Keratinocyte (primary cell): ENCODE measurements around the gene FRAS1. TPM values are rescaled to one million over a fixed set of nuclear protein-coding genes. Genes with fewer than 3 reads are reported as not detected.

ENCODE experiments used
- DNase-seq: peaks from one replicate; pipeline ENCODE4 v3.0.0-alpha.2; 2011; ENCODE audit warnings: low read depth, missing footprints, low spot score
- FAIRE-seq: peaks from 2 replicates; lab custom pipeline; 2011; peaks lifted over from hg19 to GRCh38; lab: Jason Lieb, UNC
- H2AFZ ChIP-seq: 2 replicates; pipeline ENCODE4 v1.6.0; 2012; ENCODE audit warnings: low read length, control low read depth, inconsistent platforms; ENCODE audit not compliant: control insufficient read depth
- H3K27ac ChIP-seq: 2 replicates; pipeline ENCODE4 v1.5.1; 2011; ENCODE audit warnings: low read length; ENCODE audit not compliant: control insufficient read depth, insufficient read depth
- H3K27me3 ChIP-seq: 3 replicates; pipeline ENCODE4 v1.6.0; 2011; ENCODE audit warnings: low read length; ENCODE audit not compliant: control insufficient read depth, insufficient read depth; ENCODE audit errors: extremely low read depth
- H3K36me3 ChIP-seq, 2 experiments: 2 replicates in 1 of 2; 3 replicates in 1 of 2; pipeline ENCODE4 v1.5.1; 2011; ENCODE audit warnings: low read length in 2 of 2, mild to moderate bottlenecking in 1 of 2; ENCODE audit not compliant: control insufficient read depth in 2 of 2, insufficient read depth in 2 of 2; ENCODE audit errors: extremely low read depth in 1 of 2
- H3K4me1 ChIP-seq: 3 replicates; pipeline ENCODE4 v1.5.1; 2011; ENCODE audit warnings: low read length; ENCODE audit not compliant: control insufficient read depth, insufficient read depth; ENCODE audit errors: extremely low read depth
- H3K4me2 ChIP-seq: 3 replicates; pipeline ENCODE4 v1.6.0; 2011; ENCODE audit warnings: low read depth, low read length; ENCODE audit not compliant: control insufficient read depth, insufficient read depth; ENCODE audit errors: extremely low read depth
- H3K4me3 ChIP-seq, 3 experiments: fragments of 200-600 bp in 1 of 3; sonication (generic) in 1 of 3; 2 replicates in 2 of 3; 3 replicates in 1 of 3; pipeline ENCODE4 v1.5.1; 2011 to 2016; ENCODE audit warnings: low read length in 3 of 3, mild to moderate bottlenecking in 3 of 3, control low read depth in 2 of 3, inconsistent platforms in 1 of 3, low read depth in 1 of 3, mixed read lengths in 1 of 3, mixed run types in 1 of 3, moderate library complexity in 1 of 3; ENCODE audit not compliant: control insufficient read depth in 2 of 3, insufficient read depth in 2 of 3; ENCODE audit errors: extremely low read depth in 1 of 3
- H3K79me2 ChIP-seq: 2 replicates; pipeline ENCODE4 v1.6.0; 2012; ENCODE audit warnings: low read length; ENCODE audit not compliant: control insufficient read depth, insufficient read depth
- H3K9ac ChIP-seq: 3 replicates; pipeline ENCODE4 v1.6.0; 2011; ENCODE audit warnings: low read length; ENCODE audit not compliant: control insufficient read depth, insufficient read depth; ENCODE audit errors: extremely low read depth
- H3K9me1 ChIP-seq: 3 replicates; pipeline ENCODE4 v1.6.0; 2011; ENCODE audit warnings: low read length; ENCODE audit not compliant: control insufficient read depth, insufficient read depth; ENCODE audit errors: extremely low read depth
- H3K9me3 ChIP-seq: 2 replicates; pipeline ENCODE4 v1.5.1; 2012; ENCODE audit warnings: low read depth, low read length; ENCODE audit not compliant: control insufficient read depth
- H4K20me1 ChIP-seq: 3 replicates; pipeline ENCODE4 v1.6.0; 2011; ENCODE audit warnings: low read length; ENCODE audit not compliant: control insufficient read depth, insufficient read depth; ENCODE audit errors: extremely low read depth
- CTCF ChIP-seq, 3 experiments: IDR thresholded peaks in 1 of 3; conservative IDR thresholded peaks in 1 of 3; optimal IDR thresholded peaks in 1 of 3; 2 replicates in 2 of 3; 3 replicates in 1 of 3; pipeline versions ENCODE3 to v1.5.1; 2011; ENCODE audit warnings: low read length in 3 of 3, mild to moderate bottlenecking in 3 of 3, moderate library complexity in 2 of 3, control low read depth in 1 of 3, inconsistent platforms in 1 of 3; ENCODE audit not compliant: insufficient read depth in 2 of 3; ENCODE audit errors: extremely low read depth in 1 of 3
- EZH2 ChIP-seq: IDR thresholded peaks from one replicate; pipeline ENCODE4 v1.6.1; 2012; ENCODE audit warnings: inconsistent platforms, mild to moderate bottlenecking, low read length, moderate library complexity
- dilution Hi-C: fragments of 300-500 bp; cut with MboI; formaldehyde crosslinking; loops from one replicate; pipeline ENCODE4 v1.7.0; 2020; ENCODE audit warnings: low sequenced_read_pairs; ENCODE audit not compliant: extremely low pct_ligation_motif_present
- polyA plus RNA-seq, 5 experiments: library from polyadenylated mRNA; depleted of rRNA in 3 of 5; stranded (reverse) in 3 of 5; stranded (forward) in 1 of 5; unstranded in 1 of 5; fragments of >200 nt; gene quantifications; 1 replicate in 1 of 5; 2 replicates in 3 of 5; 3 replicates in 1 of 5; pipeline versions ENCODE4 v1.2.1 to v1.2.3, GENCODE V29; 2011 to 2012; ENCODE audit warnings: missing spikeins in 2 of 5, low read depth in 1 of 5, low replicate concordance in 1 of 5

FRAS1 gene
- polyA plus RNA-seq, 1 donor (not counting 4 experiments of a cell fraction or from before 2014, with no cell fraction given), result 3.5 TPM

DNA sequence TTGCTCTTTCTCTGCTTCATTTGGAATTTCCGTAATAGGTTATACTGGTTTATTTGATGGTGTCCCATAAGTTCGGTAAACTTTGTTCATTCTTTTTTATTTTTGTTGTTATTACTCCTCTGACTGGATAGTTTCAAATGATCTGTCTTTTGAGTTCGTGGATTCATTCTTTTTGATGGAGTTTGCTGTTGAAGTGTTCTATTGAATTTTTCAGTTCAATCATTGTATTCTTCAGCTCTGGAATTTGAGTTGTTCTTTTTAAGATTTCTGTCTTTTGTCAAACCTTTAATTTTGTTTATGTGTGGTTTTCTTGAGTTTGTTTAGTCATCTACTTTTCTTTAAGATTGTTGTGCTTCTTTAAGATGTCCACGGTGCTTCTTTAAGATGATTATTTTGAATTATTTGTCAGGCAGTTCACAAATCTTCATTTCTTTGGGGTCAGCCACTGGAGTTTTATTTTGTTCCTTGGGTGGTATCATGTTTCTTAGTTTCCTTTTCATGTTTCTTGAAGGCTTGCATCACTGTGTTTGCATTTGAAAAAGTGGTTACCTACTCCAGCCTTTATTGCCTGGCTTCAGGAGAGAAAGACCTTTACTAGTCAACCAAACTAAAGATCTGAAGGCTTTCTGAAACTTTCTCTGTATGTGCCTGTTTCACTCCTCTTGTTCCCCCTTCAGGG, 339.6 kb downstream of the FRAS1 start:
- Histone ChIP-seq H3K4me1 (no peaks in the 10 kb centered on the region), H4K20me1 (no peaks in the 10 kb centered on the region), H3K9me1 (no peaks in the 10 kb centered on the region), H3K9me3 (no peaks in the 10 kb centered on the region), H3K27me3 (no peaks in the 10 kb centered on the region), H3K36me3 (no peaks in the 10 kb centered on the region), H3K4me3 (no peak overlapping the region), H3K4me2 (no peak overlapping the region), H2AFZ (no peak overlapping the region), H3K79me2 (no peaks in the 10 kb centered on the region), H3K9ac (no peak overlapping the region), H3K27ac (no peak overlapping the region)
- dilution Hi-C loops, result no loop called here
- FAIRE-seq (no peak), DNase-seq (no peak)
- TF ChIP-seq CTCF (optimal IDR thresholded peaks at IDR 0.05 in 1 of 3, IDR thresholded peaks at IDR 0.05 in 1 of 3, conservative IDR thresholded peaks at IDR 0.05 in 1 of 3; ENCODE audit: extremely low read depth in 1 of 3, insufficient read depth in 2 of 3, low read length in 3 of 3) (no peak), EZH2 (no peak)

DNA sequence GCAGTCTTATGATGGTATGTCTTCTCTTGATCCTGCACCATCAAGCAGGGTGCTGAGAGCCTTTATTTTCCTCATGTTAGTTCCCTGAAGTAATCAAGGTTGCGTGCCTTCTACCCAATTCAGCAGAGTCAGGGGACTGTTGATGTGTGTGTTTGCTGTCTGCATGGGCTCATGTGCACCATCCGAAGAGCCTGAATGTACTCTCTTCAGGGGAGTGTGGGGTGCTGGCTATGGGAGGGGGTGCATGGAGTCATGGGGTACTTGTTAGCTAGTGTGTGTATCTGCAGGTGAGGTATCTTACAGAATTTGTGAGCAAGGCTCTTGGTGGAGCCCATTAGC, 340.1 kb downstream of the FRAS1 start:
- H3K9me1 ChIP-seq, result no peaks in the 10 kb centered on the region
- no peaks in the 10 kb centered on the region for H3K27me3 ChIP-seq
- FAIRE-seq (no peak), DNase-seq (no peak)
- no peak overlapping the region for H2AFZ ChIP-seq
- dilution Hi-C loops, result no loop called here
- H3K9me3 ChIP-seq, result no peaks in the 10 kb centered on the region
- H3K36me3 ChIP-seq, result no peaks in the 10 kb centered on the region
- no peak overlapping the region for H3K9ac ChIP-seq
- no peak overlapping the region for H3K4me2 ChIP-seq
- no peaks in the 10 kb centered on the region for H3K4me1 ChIP-seq
- H3K79me2 ChIP-seq, result no peaks in the 10 kb centered on the region
- no peak overlapping the region for H3K4me3 ChIP-seq
- H4K20me1 ChIP-seq, result no peaks in the 10 kb centered on the region
- TF ChIP-seq CTCF (optimal IDR thresholded peaks at IDR 0.05 in 1 of 3, IDR thresholded peaks at IDR 0.05 in 1 of 3, conservative IDR thresholded peaks at IDR 0.05 in 1 of 3; ENCODE audit: extremely low read depth in 1 of 3, insufficient read depth in 2 of 3, low read length in 3 of 3) (no peak), EZH2 (no peak)
- no peak overlapping the region for H3K27ac ChIP-seq
